H9 (cell line): ENCODE results near the gene SIK2. TPM values are rescaled to one million over a fixed set of nuclear protein-coding genes. Genes with fewer than 3 reads are reported as not detected.

Source experiments
- DNase-seq: peaks from one replicate; pipeline ENCODE4 v3.0.0-alpha.2; 2017
- H2AFZ ChIP-seq: one replicate; pipeline ENCODE4 v1.6.1; 2013; ENCODE audit warnings: mild to moderate bottlenecking, low read length, control low read depth, moderate library complexity
- H2AK5ac ChIP-seq: 2 replicates; pipeline ENCODE4 v1.6.1; 2013; ENCODE audit warnings: low read length, control low read depth, mixed read lengths; ENCODE audit not compliant: insufficient read length
- H2BK120ac ChIP-seq: one replicate; pipeline ENCODE4 v1.6.1; 2013; ENCODE audit warnings: low read depth, mild to moderate bottlenecking, low read length, control low read depth, inconsistent platforms; ENCODE audit not compliant: poor library complexity, severe bottlenecking
- H2BK12ac ChIP-seq: 2 replicates; pipeline ENCODE4 v1.6.1; 2013; ENCODE audit warnings: low read length, control low read depth, mixed read lengths, low read depth; ENCODE audit not compliant: insufficient read length
- H2BK15ac ChIP-seq: 2 replicates; pipeline ENCODE4 v1.6.1; 2013; ENCODE audit warnings: low read depth, low read length, control low read depth
- H2BK20ac ChIP-seq: one replicate; pipeline ENCODE4 v1.6.1; 2013; ENCODE audit warnings: low read depth, mild to moderate bottlenecking, low read length, control low read depth, inconsistent platforms; ENCODE audit not compliant: poor library complexity, severe bottlenecking
- H2BK5ac ChIP-seq: 2 replicates; pipeline ENCODE4 v1.6.1; 2013; ENCODE audit warnings: low read length, control low read depth, mixed read lengths; ENCODE audit not compliant: insufficient read length
- H3K14ac ChIP-seq: 2 replicates; pipeline ENCODE4 v1.6.1; 2013; ENCODE audit warnings: low read length, control low read depth; ENCODE audit not compliant: insufficient read depth
- H3K18ac ChIP-seq: 2 replicates; pipeline ENCODE4 v1.6.1; 2013; ENCODE audit warnings: low read depth, mild to moderate bottlenecking, mixed read lengths, low read length, control low read depth; ENCODE audit not compliant: insufficient read length
- H3K23ac ChIP-seq: 2 replicates; pipeline ENCODE4 v1.6.1; 2013; ENCODE audit warnings: low read length, control low read depth, mixed read lengths, low read depth; ENCODE audit not compliant: insufficient read length
- H3K23me2 ChIP-seq: 2 replicates; pipeline ENCODE4 v1.6.1; 2013; ENCODE audit warnings: low read depth, mild to moderate bottlenecking, mixed read lengths, low read length, control low read depth; ENCODE audit not compliant: insufficient read length, poor library complexity, severe bottlenecking
- H3K27ac ChIP-seq: 2 replicates; pipeline ENCODE4 v1.5.1; 2013; ENCODE audit warnings: low read length, control low read depth, mixed read lengths, low read depth; ENCODE audit not compliant: insufficient read length
- H3K27me3 ChIP-seq: 2 replicates; pipeline ENCODE4 v1.6.1; 2013; ENCODE audit warnings: low read length, control low read depth, inconsistent platforms; ENCODE audit not compliant: insufficient read depth
- H3K4ac ChIP-seq: 2 replicates; pipeline ENCODE4 v1.6.1; 2013; ENCODE audit warnings: low read depth, mild to moderate bottlenecking, control low read depth, inconsistent platforms, low read length, moderate library complexity
- H3K4me1 ChIP-seq: 2 replicates; pipeline ENCODE4 v1.6.1; 2013; ENCODE audit warnings: low read length, control low read depth, inconsistent platforms; ENCODE audit not compliant: insufficient read depth
- H3K4me2 ChIP-seq: 2 replicates; pipeline ENCODE4 v1.6.1; 2013; ENCODE audit warnings: low read length, control low read depth, mixed read lengths; ENCODE audit not compliant: insufficient read length, insufficient read depth
- H3K56ac ChIP-seq: 2 replicates; pipeline ENCODE4 v1.6.1; 2013; ENCODE audit warnings: low read depth, mild to moderate bottlenecking, mixed read lengths, low read length, control low read depth; ENCODE audit not compliant: insufficient read length
- H3K79me1 ChIP-seq: 2 replicates; pipeline ENCODE4 v1.6.1; 2013; ENCODE audit warnings: low read depth, mild to moderate bottlenecking, moderate library complexity, low read length, control low read depth, inconsistent platforms; ENCODE audit not compliant: insufficient read depth, poor library complexity, severe bottlenecking
- H3K79me2 ChIP-seq: 2 replicates; pipeline ENCODE4 v1.6.1; 2013; ENCODE audit warnings: low read length, control low read depth, inconsistent platforms; ENCODE audit not compliant: insufficient read depth
- H3K9ac ChIP-seq: 2 replicates; pipeline ENCODE4 v1.6.1; 2013; ENCODE audit warnings: low read length, control low read depth, mixed read lengths; ENCODE audit not compliant: insufficient read length; ENCODE audit errors: extremely low read depth
- H3K9me3 ChIP-seq: one replicate; pipeline ENCODE4 v1.6.1; 2013; ENCODE audit warnings: low read depth, low read length, inconsistent platforms; ENCODE audit not compliant: control insufficient read depth
- H3T11ph ChIP-seq: one replicate; pipeline ENCODE4 v1.6.1; 2013; ENCODE audit warnings: mild to moderate bottlenecking, low read length, control low read depth, inconsistent platforms
- H4K20me1 ChIP-seq: one replicate; pipeline ENCODE4 v1.6.1; 2013; ENCODE audit not compliant: control insufficient read depth, insufficient read length, insufficient read depth
- H4K5ac ChIP-seq: 2 replicates; pipeline ENCODE4 v1.6.1; 2013; ENCODE audit warnings: low read depth, mild to moderate bottlenecking, mixed read lengths, low read length, control low read depth; ENCODE audit not compliant: insufficient read length
- H4K8ac ChIP-seq: replicated peaks from 2 replicates; pipeline ENCODE4 v1.6.1; 2013; ENCODE audit warnings: low read length, control low read depth, mixed read lengths, low read depth; ENCODE audit not compliant: insufficient read length
- H4K91ac ChIP-seq: 2 replicates; pipeline ENCODE4 v1.6.1; 2013; ENCODE audit warnings: low read depth, mild to moderate bottlenecking, moderate library complexity, mixed read lengths, low read length, control low read depth; ENCODE audit not compliant: insufficient read length
- H3K27ac Mint-ChIP-seq, 3 experiments: 2 replicates in 2 of 3; 3 replicates in 1 of 3; pipeline ENCODE4 v1.8.0; 2020 to 2021; ENCODE audit warnings: mixed read lengths in 3 of 3, mild to moderate bottlenecking in 1 of 3, moderate library complexity in 1 of 3
- H3K27me3 Mint-ChIP-seq: 2 replicates; pipeline ENCODE4 v1.8.0; 2021; ENCODE audit warnings: low read depth, mild to moderate bottlenecking, moderate library complexity, mixed read lengths
- H3K36me3 Mint-ChIP-seq, 3 experiments: 2 replicates in 2 of 3; 3 replicates in 1 of 3; pipeline ENCODE4 v1.8.0; 2020 to 2021; ENCODE audit warnings: low read depth in 3 of 3, mixed read lengths in 3 of 3; ENCODE audit not compliant: insufficient read depth in 1 of 3
- H3K4me1 Mint-ChIP-seq, 2 experiments: 2 replicates each; pipeline ENCODE4 v1.8.0; 2020; ENCODE audit warnings: mixed read lengths in 2 of 2
- H3K4me3 Mint-ChIP-seq, 2 experiments: 2 replicates in 1 of 2; 3 replicates in 1 of 2; pipeline ENCODE4 v1.8.0; 2020 to 2021; ENCODE audit warnings: mild to moderate bottlenecking in 2 of 2, mixed read lengths in 2 of 2, moderate library complexity in 1 of 2
- H3K9me3 Mint-ChIP-seq, 2 experiments: 2 replicates in 1 of 2; 3 replicates in 1 of 2; pipeline ENCODE4 v1.8.0; 2020; ENCODE audit warnings: mild to moderate bottlenecking in 2 of 2, mixed read lengths in 2 of 2, moderate library complexity in 1 of 2
- WGBS: extraction: QIAGEN DNeasy Blood & Tissue Kit; methylation state at CpG from one replicate; pipeline ENCODE4 v1.1.7; 2013; ENCODE audit warnings: missing lambda C conversion rate, low lambda C conversion rate, mixed read lengths; ENCODE audit not compliant: insufficient read length; ENCODE audit errors: extremely low coverage; 5-methylcytosine and 5-hydroxymethylcytosine counted together
- total RNA-seq: library from RNA; stranded (reverse); gene quantifications from 2 replicates; pipeline ENCODE4 v1.2.1, GENCODE V29; 2021
- TF ChIP-seq, protein P1 (sequence below): fragments of 200-600 bp; sonication (generic); conservative IDR thresholded peaks from 3 replicates; pipeline ENCODE4 v1.8.0; 2021; ENCODE audit warnings: antibody characterized with exemption, mild to moderate bottlenecking

SIK2 gene
- total RNA-seq, 1 experiment from 2014 or later: 7.5 TPM

DNA sequence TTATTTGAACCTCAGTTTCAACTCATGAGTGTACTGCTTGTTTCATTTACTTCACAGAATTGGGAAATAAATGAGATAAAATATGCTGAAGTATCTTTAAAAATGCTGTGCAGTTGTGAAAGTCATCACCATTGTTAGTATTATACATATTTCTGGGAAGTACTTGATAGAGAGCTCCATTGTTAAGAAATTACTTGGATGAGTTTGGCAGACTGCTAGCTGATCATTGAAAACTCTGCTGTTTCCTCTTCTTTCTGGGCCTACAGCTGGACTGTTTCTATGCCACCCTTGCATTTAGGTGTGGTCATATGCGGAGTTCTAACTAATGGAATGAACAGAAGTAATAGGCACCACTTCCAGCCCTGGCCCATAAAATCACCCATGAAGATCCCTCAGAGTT lies 10.0 kb downstream of the SIK2 start:
- H2AFZ ChIP-seq: no peak overlapping the region
- H3K79me2 ChIP-seq: no peaks in the 10 kb centered on the region
- H3K9me3 Mint-ChIP-seq: no peaks in the 10 kb centered on the region
- H2BK5ac ChIP-seq: no peak overlapping the region
- no peak overlapping the region for H3K4ac ChIP-seq
- no peak overlapping the region for H3K23ac ChIP-seq
- H3K27me3 Mint-ChIP-seq: no peaks in the 10 kb centered on the region
- H3K27me3 ChIP-seq: no peaks in the 10 kb centered on the region
- WGBS: no CpG with 5 or more reads among the region's 1 CpG
- H3K9ac ChIP-seq: no peak overlapping the region
- no peak overlapping the region for H2BK120ac ChIP-seq
- H3K9me3 ChIP-seq: no peaks in the 10 kb centered on the region
- H3T11ph ChIP-seq: no peak overlapping the region
- H3K27ac Mint-ChIP-seq: peak overlapping the region in 1 of 3 experiments; percentile 21; a peak in 2 of 7 replicates
- H3K4me2 ChIP-seq: no peak overlapping the region
- DNase-seq: no peak
- H3K4me3 Mint-ChIP-seq: no peak overlapping the region
- no peak overlapping the region for H4K5ac ChIP-seq
- no peak overlapping the region for H2BK15ac ChIP-seq
- no peak overlapping the region for H2AK5ac ChIP-seq
- H3K56ac ChIP-seq: no peak overlapping the region
- no peak overlapping the region for H4K91ac ChIP-seq
- no peak overlapping the region for H2BK20ac ChIP-seq
- no peaks in the 10 kb centered on the region for H3K4me1 Mint-ChIP-seq
- H3K27ac ChIP-seq: no peak overlapping the region
- H2BK12ac ChIP-seq: no peak overlapping the region
- H4K20me1 ChIP-seq: no peaks in the 10 kb centered on the region
- H3K79me1 ChIP-seq: no peaks in the 10 kb centered on the region
- TF ChIP-seq, protein P1, sequence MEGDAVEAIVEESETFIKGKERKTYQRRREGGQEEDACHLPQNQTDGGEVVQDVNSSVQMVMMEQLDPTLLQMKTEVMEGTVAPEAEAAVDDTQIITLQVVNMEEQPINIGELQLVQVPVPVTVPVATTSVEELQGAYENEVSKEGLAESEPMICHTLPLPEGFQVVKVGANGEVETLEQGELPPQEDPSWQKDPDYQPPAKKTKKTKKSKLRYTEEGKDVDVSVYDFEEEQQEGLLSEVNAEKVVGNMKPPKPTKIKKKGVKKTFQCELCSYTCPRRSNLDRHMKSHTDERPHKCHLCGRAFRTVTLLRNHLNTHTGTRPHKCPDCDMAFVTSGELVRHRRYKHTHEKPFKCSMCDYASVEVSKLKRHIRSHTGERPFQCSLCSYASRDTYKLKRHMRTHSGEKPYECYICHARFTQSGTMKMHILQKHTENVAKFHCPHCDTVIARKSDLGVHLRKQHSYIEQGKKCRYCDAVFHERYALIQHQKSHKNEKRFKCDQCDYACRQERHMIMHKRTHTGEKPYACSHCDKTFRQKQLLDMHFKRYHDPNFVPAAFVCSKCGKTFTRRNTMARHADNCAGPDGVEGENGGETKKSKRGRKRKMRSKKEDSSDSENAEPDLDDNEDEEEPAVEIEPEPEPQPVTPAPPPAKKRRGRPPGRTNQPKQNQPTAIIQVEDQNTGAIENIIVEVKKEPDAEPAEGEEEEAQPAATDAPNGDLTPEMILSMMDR: no peak
- H3K14ac ChIP-seq: no peak overlapping the region
- H3K4me1 ChIP-seq: no peaks in the 10 kb centered on the region
- no peak overlapping the region for H3K18ac ChIP-seq
- no peak overlapping the region for H4K8ac ChIP-seq
- H3K23me2 ChIP-seq: no peaks in the 10 kb centered on the region
- H3K36me3 Mint-ChIP-seq: peaks cover 0 to under 1% (median 0%) of the 10 kb centered on the region in 3 experiments; a peak in 1 of 7 replicates
